Measurements from ENCODE around the gene UBE2L3. TPM values are rescaled to one million over a fixed set of nuclear protein-coding genes. Genes with fewer than 3 reads are reported as not detected.

Gene UBE2L3
- total and polyA plus RNA-seq, 2 of the 13 experiments (the other 11 are each of a cell fraction or from before 2014, with no cell fraction given) = 30.2 to 58.1 TPM

GRCh38 chr22:21651521-21652009, 84.1 kb downstream of the UBE2L3 start:
- ChIA-PET POLR2A (interaction anchor here (2.1 to 3.3 kb wide), 2 partner anchors 10 to 14 kb away, joined by 10 to 17 read pairs; partner anchors contain the start of genes PPIL2 and SDF2L1), CTCF (ENCODE audit: low intra/inter-chr PET ratio, low total read pairs) (no interaction called here)
- Histone ChIP-seq H3K4me3 (replicated peaks in 1 of 3; ENCODE audit: insufficient read depth in 1 of 3, low read depth in 2 of 3, low read length in 3 of 3) (peak overlapping the region; percentile 64 to 86 (median 77)), H3K9me3 (ENCODE audit: low read length) (no peaks in the 10 kb centered on the region), H2AFZ (ENCODE audit: low read length) (peak overlapping the region; percentile 7), H3K27ac (ENCODE audit: extremely low read length, insufficient read depth, low read length) (peak overlapping the region; percentile 77), H3K4me1 (ENCODE audit: insufficient read depth, low read length) (peaks cover 33% of the 10 kb centered on the region), H3K9ac (ENCODE audit: insufficient read depth, low read depth, low read length) (peak overlapping the region; percentile 73), H4K20me1 (ENCODE audit: insufficient read depth, low read length) (no peaks in the 10 kb centered on the region), H3K79me2 (ENCODE audit: insufficient read depth, low read length) (no peaks in the 10 kb centered on the region), H3K36me3 (replicated peaks in 1 of 2; ENCODE audit: control insufficient read depth in 1 of 2, insufficient read depth in 2 of 2, low read length in 2 of 2) (peaks cover 2 to 16% of the 10 kb centered on the region in 2 experiments; a peak in 4 of 5 replicates), H3K27me3 (ENCODE audit: control insufficient read depth in 1 of 2, insufficient read depth in 2 of 2, low read length in 2 of 2) (no peaks in the 10 kb centered on the region; a peak in 1 of 5 replicates), H3K4me2 (ENCODE audit: low read depth, low read length) (peak overlapping the region; percentile 93)
- DNase-seq (ENCODE audit: low spot score) (no peak), ATAC-seq (peak; percentile 13; the same call in 2 of the 3 replicates), FAIRE-seq (no peak)
- intact Hi-C loops (cut with micrococcal nuclease; ENCODE audit: unreplicated experiment) = no loop called here
- no TSS peak for BruUV-seq (replicated peaks)
- WGBS (ENCODE audit: low lambda C conversion rate) = 0% methylated on average over 12 of the region's 29 CpGs
- in situ Hi-C loops (cut with HindIII; ENCODE audit: extremely low pct_ligation_motif_present, low pct_unique_long_range_greater_than_20kb) = no loop called here
- TF ChIP-seq MLX (CRISPR knock-in tag; IDR thresholded peaks at IDR 0.05) (no peak), NFYC (CRISPR knock-in tag; IDR thresholded peaks at IDR 0.05) (no peak), SNAPC4 (CRISPR knock-in tag; IDR thresholded peaks at IDR 0.05) (0 out of 2 replicates have a peak, but pooled peaks have one; percentile 49), ZNF546 (CRISPR knock-in tag; conservative IDR thresholded peaks at IDR 0.05) (peak; percentile 75; the same call in 1 of the 2 replicates), TP53 (CRISPR knock-in tag; conservative IDR thresholded peaks at IDR 0.05) (no peak), NFE2L1 (CRISPR knock-in tag; IDR thresholded peaks at IDR 0.05; ENCODE audit: borderline replicate concordance) (no peak), ZSCAN21 (CRISPR knock-in tag; IDR thresholded peaks at IDR 0.05; ENCODE audit: borderline replicate concordance) (no peak), PLRG1 (conservative IDR thresholded peaks at IDR 0.05) (no peak), MTF1 (CRISPR knock-in tag; IDR thresholded peaks at IDR 0.05) (no peak), AKAP8 (CRISPR knock-in tag; IDR thresholded peaks at IDR 0.05) (no peak), SETDB1 (CRISPR knock-in tag; IDR thresholded peaks at IDR 0.05; ENCODE audit: borderline replicate concordance) (no peak), SIX4 (CRISPR knock-in tag; IDR thresholded peaks at IDR 0.05) (no peak), ZNF7 (CRISPR knock-in tag; IDR thresholded peaks at IDR 0.05) (no peak), ZNF180 (CRISPR knock-in tag; IDR thresholded peaks at IDR 0.05; ENCODE audit: borderline replicate concordance, low read depth) (no peak), ZNF564 (CRISPR knock-in tag; IDR thresholded peaks at IDR 0.05) (no peak), TBP (CRISPR knock-in tag; IDR thresholded peaks at IDR 0.05) (no peak), TAF1 (CRISPR knock-in tag; IDR thresholded peaks at IDR 0.05) (peak; percentile 4; the same call in 1 of the 2 replicates)
- TF ChIP-seq, protein P1, sequence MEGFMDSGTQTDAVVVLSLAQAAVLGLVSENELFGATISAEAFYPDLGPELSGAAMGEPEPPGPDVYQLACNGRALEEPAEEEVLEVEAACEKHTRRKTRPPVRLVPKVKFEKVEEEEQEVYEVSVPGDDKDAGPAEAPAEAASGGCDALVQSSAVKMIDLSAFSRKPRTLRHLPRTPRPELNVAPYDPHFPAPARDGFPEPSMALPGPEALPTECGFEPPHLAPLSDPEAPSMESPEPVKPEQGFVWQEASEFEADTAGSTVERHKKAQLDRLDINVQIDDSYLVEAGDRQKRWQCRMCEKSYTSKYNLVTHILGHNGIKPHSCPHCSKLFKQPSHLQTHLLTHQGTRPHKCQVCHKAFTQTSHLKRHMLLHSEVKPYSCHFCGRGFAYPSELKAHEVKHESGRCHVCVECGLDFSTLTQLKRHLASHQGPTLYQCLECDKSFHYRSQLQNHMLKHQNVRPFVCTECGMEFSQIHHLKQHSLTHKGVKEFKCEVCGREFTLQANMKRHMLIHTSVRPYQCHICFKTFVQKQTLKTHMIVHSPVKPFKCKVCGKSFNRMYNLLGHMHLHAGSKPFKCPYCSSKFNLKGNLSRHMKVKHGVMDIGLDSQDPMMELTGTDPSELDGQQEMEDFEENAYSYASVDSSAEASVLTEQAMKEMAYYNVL (CRISPR knock-in tag; IDR thresholded peaks at IDR 0.05; ENCODE audit: borderline replicate concordance) = no peak
